NOMO-1 treated with DMSO at 0.1 percent for 48 hours (cell line): ENCODE results near the gene EXOC5.
A peak's percentile ranks its signal among the peaks of the same experiment; 100 is the strongest.

ENCODE experiments used
- DNase-seq: peaks from one replicate; lab custom pipeline; 2025; ENCODE audit not compliant: unreplicated experiment; lab: John Stamatoyannopoulos, UW

Gene EXOC5, protein sequence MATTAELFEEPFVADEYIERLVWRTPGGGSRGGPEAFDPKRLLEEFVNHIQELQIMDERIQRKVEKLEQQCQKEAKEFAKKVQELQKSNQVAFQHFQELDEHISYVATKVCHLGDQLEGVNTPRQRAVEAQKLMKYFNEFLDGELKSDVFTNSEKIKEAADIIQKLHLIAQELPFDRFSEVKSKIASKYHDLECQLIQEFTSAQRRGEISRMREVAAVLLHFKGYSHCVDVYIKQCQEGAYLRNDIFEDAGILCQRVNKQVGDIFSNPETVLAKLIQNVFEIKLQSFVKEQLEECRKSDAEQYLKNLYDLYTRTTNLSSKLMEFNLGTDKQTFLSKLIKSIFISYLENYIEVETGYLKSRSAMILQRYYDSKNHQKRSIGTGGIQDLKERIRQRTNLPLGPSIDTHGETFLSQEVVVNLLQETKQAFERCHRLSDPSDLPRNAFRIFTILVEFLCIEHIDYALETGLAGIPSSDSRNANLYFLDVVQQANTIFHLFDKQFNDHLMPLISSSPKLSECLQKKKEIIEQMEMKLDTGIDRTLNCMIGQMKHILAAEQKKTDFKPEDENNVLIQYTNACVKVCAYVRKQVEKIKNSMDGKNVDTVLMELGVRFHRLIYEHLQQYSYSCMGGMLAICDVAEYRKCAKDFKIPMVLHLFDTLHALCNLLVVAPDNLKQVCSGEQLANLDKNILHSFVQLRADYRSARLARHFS

GRCh38 chr14:57268161-57269069 is at the start of gene EXOC5, which contains the start of gene AP5M1:
TSS of gene EXOC5 (minus strand) at chr14:57268905. CDS start at chr14:57268648, 257 bp downstream.
TSS of gene AP5M1 (plus strand) at chr14:57268971. CDS start at chr14:57269315, 344 bp downstream.
- DNase-seq = peak; percentile 95

- DNase-seq = peak; percentile 56
These were observed 48.6 kb upstream of the EXOC5 start for GRCh38 chr14:57317248-57317833.

- DNase-seq = no peak
These were observed 45.8 kb upstream of the EXOC5 start for GRCh38 chr14:57314396-57315089.

DNA sequence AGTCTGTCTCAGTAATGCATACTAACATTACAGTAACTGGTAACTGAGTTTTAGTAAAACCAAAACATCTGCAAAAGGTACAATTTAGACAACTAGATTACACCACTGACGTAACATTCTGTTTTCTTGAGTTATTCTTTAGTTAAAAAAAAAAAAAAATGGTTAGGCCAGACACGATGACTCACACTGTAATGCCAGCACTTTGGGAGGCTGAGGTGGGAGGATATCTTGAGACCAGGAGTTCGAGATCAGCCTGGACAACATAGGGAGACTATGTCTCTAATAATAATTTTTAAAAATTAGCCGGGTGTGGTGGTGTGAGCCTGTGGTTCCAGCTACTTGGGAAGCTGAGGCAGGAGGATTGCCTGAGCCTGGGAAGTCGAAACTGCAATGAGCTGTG is 34.2 kb upstream of the EXOC5 start:
- DNase-seq = no peak

DNA sequence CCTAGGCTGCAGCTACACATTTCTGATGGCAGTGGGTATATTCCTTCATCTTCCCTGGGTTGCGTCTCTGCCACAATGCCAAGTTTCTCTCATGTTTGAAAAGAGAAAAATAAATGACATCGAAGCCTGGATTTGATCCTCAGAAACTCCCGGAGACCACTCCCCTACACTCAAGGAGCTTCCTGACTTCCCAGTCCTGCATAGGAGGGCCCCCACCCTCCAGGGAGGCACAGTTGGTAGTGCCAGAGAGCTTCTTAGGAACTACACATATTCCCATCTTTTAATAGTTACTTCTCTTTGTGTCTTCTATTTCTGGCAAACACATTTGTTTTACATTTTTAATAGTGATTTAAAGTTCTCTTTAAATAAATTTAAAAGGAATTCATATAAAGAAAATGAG is 30.8 kb upstream of the EXOC5 start:
- DNase-seq = no peak

- DNase-seq = no peak
These were observed 29.1 kb upstream of the EXOC5 start for GRCh38 chr14:57297852-57298251.

DNA sequence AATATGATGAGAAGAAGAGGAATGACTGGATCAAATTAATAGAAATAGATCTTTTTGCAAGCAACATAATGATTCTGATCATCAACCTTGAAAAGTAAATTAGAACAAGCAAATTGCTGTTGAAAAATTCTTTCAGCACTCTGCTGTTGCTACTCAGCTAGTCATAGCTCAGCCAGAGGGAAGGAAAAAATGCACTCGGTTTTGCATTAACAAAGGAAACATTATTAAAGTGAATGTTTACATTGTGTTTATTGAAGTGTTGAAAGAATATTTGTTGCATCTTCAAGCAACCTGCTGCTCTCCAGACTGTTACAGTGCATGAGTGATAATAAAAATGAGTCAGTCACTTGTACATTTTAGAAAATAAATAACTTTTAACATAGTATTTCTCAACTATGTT is 26.5 kb upstream of the EXOC5 start:
- DNase-seq = no peak

- DNase-seq = peak; percentile 22
These were observed 25.4 kb upstream of the EXOC5 start for GRCh38 chr14:57293866-57294837.

DNA sequence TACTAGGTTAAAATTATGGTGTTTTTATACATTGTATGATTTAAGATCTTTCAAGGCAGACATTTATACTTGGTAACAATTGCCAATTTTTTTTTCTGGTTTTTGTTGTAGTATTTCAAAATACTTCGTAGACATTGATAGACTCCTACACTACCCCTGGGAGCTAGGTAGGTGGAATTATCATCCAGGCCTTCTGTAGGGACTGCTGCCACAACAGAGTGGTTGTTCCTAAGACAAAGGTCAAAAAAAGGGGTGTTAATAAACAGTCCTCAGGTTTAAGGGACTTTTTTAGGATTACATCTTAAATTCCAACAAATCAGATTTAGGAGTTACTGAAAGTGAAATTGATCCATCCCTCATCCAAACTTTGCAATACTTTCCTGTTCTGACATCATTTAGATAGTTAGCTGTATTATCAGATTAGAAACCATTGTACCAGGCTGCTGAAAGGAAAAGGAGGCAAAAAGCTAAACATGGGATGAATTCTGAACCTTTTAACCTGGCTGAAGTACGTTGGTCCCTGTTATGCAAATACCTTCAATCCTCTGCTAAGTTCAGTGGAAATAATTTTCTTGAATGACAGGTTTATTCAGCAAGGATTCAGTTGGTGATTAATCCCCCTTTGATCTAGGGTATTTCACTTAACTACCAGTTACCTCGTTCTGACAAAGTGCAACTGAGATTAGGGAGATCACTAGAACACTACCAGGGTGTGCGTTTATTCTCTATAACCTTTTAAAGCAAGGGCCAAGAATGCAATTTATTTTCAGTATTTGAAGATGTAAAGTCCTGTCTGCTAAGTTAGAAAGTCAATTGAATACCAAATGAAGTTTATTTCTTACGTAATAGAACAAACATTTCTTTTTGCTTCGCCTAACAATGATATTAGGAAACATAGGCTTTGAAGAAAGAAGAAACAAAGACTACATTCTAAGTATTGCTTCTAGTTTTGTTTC is 23.3 kb upstream of the EXOC5 start:
- DNase-seq = no peak

GRCh38 chr14:57290751-57291150 is 22.0 kb upstream of the EXOC5 start:
- DNase-seq = no peak

DNA sequence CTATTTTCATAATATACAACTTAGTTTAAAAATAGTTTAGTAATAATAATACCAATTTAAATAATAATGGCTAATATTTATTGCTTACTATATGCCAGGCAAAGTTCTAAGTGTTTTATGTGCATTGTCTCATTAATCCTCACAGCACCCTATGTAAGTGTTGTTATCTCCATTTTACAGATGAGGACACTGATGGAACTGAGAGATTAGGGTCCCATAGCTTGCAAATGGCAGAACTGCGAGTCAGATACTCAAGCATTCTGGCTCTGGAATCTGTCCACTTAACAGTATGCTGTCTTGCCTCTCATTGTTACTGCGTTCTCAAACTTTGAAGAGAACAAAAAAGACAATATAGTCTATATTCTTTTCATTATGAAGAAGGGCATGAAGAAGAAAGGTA is 19.0 kb upstream of the EXOC5 start:
- DNase-seq = no peak

- no peak for DNase-seq
These were observed 8.4 kb upstream of the EXOC5 start for GRCh38 chr14:57277062-57277461.

DNA sequence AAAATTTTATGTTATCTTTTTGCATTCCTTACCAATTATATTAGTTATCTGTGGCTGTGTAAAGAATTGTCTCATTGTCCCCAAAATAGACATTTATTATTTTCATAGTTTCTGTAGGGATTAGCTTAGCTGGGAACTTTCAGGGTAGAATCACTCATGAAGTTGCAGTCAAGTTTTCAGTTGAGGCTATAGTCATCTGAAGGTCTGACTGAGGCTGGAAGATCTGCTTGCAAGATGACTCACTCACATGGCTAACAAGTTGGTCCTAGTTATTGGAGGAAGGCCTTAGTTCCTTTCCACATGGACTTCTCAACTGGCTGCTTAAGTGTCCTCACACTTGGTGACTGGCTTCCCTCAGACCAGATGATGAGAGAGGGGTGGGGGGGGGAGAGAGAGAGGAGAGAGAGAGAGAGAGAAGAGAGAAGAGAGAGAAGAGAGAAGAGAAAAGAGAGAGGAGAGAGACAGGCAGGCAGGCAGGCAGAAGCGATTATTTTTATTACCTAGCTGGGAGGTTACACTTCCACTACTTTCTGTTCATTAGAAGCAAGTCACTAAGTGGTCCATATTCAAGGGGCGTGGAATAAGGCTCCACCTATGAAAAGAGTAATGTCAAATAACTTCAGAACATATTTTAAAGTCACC is 6.4 kb upstream of the EXOC5 start:
- no peak for DNase-seq

GRCh38 chr14:57274551-57274950 is 5.8 kb upstream of the EXOC5 start:
- DNase-seq = no peak

GRCh38 chr14:57273236-57273635 is 4.5 kb upstream of the EXOC5 start:
- no peak for DNase-seq

DNA sequence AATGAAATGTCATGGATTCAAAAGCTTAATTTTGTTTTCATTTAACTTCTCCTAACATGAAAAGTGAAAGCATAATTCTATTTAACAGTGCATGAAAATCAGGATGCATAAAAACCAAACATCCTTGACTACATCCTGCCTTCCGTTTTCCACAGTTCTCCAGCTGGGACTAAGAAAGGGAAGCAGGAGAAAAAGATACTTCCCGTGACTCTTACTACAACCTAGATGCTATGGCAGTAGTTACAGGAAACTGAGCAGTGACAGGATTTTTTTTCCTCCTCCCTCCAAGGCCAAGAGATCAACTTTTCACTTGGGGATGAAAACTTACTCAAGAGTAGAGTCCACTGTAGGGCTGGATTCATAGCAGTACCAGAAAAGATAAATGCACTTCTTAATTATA is 2.6 kb downstream of the EXOC5 start:
- DNase-seq = no peak

GRCh38 chr14:57262117-57262516 is 6.6 kb downstream of the EXOC5 start:
- no peak for DNase-seq

- DNase-seq = no peak
These were observed 7.1 kb downstream of the EXOC5 start for GRCh38 chr14:57261604-57262003.
